Heart right ventricle (tissue), 16 donors: Measurements from ENCODE around the gene OR6A2. TPM values are rescaled to one million over a fixed set of nuclear protein-coding genes. Genes with fewer than 3 reads are reported as not detected.
A peak's percentile ranks its signal among the peaks of the same experiment; 100 is the strongest.
"Not testable (repeated sequence)": the region's sequence is repeated elsewhere in the genome, so short reads cannot be mapped to it uniquely, and the experiment has no call there.

Source experiments
- ATAC-seq, 8 donors: fragments of 200-7000 bp; cut with Tn5 transposase; one replicate each; pipeline ENCODE4 v1.9.1; 2020; ENCODE audit warnings: mild to moderate bottlenecking in 8 of 8, moderate library complexity in 8 of 8, moderate number of reproducible peaks in 1 of 8
- DNase-seq, 2 donors: peaks; one replicate each; pipeline ENCODE4 v3.0.0-alpha.2; 2020
- H3K27ac ChIP-seq, 10 donors: fragments of 200-600 bp; sonication (generic) in 2 of 10; one replicate each; pipeline versions ENCODE4 v1.5.0 to v1.8.0; 2020 to 2022; ENCODE audit warnings: mild to moderate bottlenecking in 3 of 10
- H3K27me3 ChIP-seq, 7 donors: fragments of 200-600 bp; one replicate each; pipeline ENCODE4 v1.8.0; 2021 to 2022; ENCODE audit warnings: mild to moderate bottlenecking in 2 of 7
- H3K36me3 ChIP-seq, 9 donors: fragments of 200-600 bp; sonication (generic) in 1 of 9; one replicate each; pipeline versions ENCODE4 v1.5.0 to v1.8.0; 2020 to 2022; ENCODE audit warnings: mild to moderate bottlenecking in 2 of 9
- H3K4me1 ChIP-seq, 9 donors: fragments of 200-600 bp; sonication (generic) in 1 of 9; one replicate each; pipeline versions ENCODE4 v1.5.0 to v1.8.0; 2020 to 2022; ENCODE audit warnings: mild to moderate bottlenecking in 4 of 9
- H3K4me3 ChIP-seq, 10 donors: fragments of 200-600 bp; sonication (generic) in 2 of 10; one replicate each; pipeline versions ENCODE4 v1.5.0 to v1.8.0; 2020 to 2022; ENCODE audit warnings: mild to moderate bottlenecking in 7 of 10, moderate library complexity in 2 of 10
- H3K9me3 ChIP-seq, 11 donors: fragments of 200-600 bp in 10 of 11; sonication (generic) in 2 of 11; one replicate each; pipeline versions ENCODE4 v1.5.0 to v1.8.0; 2013 to 2022; ENCODE audit warnings: mild to moderate bottlenecking in 2 of 11, control low read depth in 1 of 11, moderate library complexity in 1 of 11
- WGBS, 2 donors: extraction: QIAGEN DNeasy Blood & Tissue Kit; methylation state at CpG; one replicate each; pipeline ENCODE4 v1.1.7; 2013; ENCODE audit warnings: inconsistent platforms in 1 of 2; 5-methylcytosine and 5-hydroxymethylcytosine counted together
- intact Hi-C, 10 donors: fragments of 100-400 bp; cut with DNase I; formaldehyde crosslinking; loops; one replicate each; pipeline versions ENCODE4 v1.11.1 to v1.14.2; 2022
- polyA plus RNA-seq, 2 donors: library from polyadenylated mRNA; stranded (reverse); fragments of 200-250 nt; gene quantifications; one replicate each; pipeline ENCODE4 v1.2.3, GENCODE V29; 2013
- total RNA-seq, 10 donors: library from RNA; stranded (reverse); fragmentation: NEBNext Ultra II Directional in 3 of 10; extraction: Animal tissue kit (Norgen Biotek cat#: 25700) in 3 of 10; gene quantifications; one replicate each; pipeline versions ENCODE4 v1.2.1 to v1.2.4, GENCODE V29; 2021 to 2023
- TF ChIP-seq, protein P1 (sequence below), 9 donors: fragments of 200-600 bp; sonication (generic) in 2 of 9; IDR thresholded peaks; one replicate each; pipeline versions ENCODE4 v1.5.0 to v1.8.0; 2021 to 2022; ENCODE audit warnings: antibody characterized with exemption in 9 of 9, mild to moderate bottlenecking in 5 of 9, moderate library complexity in 1 of 9
- donor health status: Arrhythmogenic right ventricular cardiomyopathy.
- donor health status: ischemic (EF 13 %, LVEDD 7.1; RV severe dilation, severe dysfunction).
- donor health status: healthy with polysubstance abuse.
- donor health status: DM: no; HTN: yes; CAD: no.
- donor health status: DM: no; HTN: no; CAD: no.
- donor health status: ischemic (EF 25% LVEDD 6.9; RV normal size, moderate dysfunction).
- donor health status: ischemic (EF 25% LVEDD 5.7; RV mildly dilated, moderate dysfunction).
- donor health status: healthy.
- donor health status: DM: yes; HTN: yes; CAD: no.
- donor health status: Ischemic cardiomyopathy.
- donor health status: ischemic (EF 35%, LVEDD 5.7; RV mildly dilated, moderate dysfunction).
- donor health status: nonischemic (EF 11% LVEDD 7.7; RV severe dilation, severe dysfunction).
- donor health status: DM: yes; HTN: yes; CAD: no.
- donor health status: PGD.
- donor health status: ischemic (EF 29% LVEDD 5.4; RV normal size, mild dysfunction).
- donor health status: nonischemic (EF 23%, LVEDD 6.1; RV moderate dilation, normal function).

OR6A2 gene
- total and polyA plus RNA-seq, 12 donors: not detected

DNA sequence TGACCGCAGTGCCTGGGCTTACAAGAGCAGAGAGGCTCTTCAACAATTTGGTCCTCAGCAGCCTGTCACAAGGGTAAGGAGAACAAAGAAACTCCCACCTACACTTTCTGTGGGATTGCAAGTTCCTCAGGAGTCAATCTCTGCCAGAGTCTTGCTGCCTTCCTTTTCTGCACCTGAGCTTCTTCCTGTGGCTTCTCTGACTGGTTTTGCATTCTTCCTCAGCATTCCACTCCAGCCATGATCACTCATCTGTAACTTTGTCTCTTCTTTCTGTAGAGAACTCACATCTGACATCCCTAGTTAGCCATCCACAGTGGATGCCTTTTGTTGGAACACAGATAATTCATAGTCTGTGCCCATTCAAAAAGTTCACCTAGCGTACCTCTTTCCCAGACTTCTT is 14.2 kb upstream of the OR6A2 start:
- Histone ChIP-seq H3K36me3 (no peaks in the 10 kb centered on the region), H3K4me1 (no peaks in the 10 kb centered on the region), H3K27me3 (peaks cover 0 to 27% (median 3%) of the 10 kb centered on the region in 7 donors), H3K9me3 (no peaks in the 10 kb centered on the region), H3K4me3 (no peak overlapping the region), H3K27ac (no peak overlapping the region)
- DNase-seq (no peak), ATAC-seq (no peak)
- TF ChIP-seq, protein P1, sequence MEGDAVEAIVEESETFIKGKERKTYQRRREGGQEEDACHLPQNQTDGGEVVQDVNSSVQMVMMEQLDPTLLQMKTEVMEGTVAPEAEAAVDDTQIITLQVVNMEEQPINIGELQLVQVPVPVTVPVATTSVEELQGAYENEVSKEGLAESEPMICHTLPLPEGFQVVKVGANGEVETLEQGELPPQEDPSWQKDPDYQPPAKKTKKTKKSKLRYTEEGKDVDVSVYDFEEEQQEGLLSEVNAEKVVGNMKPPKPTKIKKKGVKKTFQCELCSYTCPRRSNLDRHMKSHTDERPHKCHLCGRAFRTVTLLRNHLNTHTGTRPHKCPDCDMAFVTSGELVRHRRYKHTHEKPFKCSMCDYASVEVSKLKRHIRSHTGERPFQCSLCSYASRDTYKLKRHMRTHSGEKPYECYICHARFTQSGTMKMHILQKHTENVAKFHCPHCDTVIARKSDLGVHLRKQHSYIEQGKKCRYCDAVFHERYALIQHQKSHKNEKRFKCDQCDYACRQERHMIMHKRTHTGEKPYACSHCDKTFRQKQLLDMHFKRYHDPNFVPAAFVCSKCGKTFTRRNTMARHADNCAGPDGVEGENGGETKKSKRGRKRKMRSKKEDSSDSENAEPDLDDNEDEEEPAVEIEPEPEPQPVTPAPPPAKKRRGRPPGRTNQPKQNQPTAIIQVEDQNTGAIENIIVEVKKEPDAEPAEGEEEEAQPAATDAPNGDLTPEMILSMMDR (IDR thresholded peaks at IDR 0.05): no peak
- 49 to 53% methylated on average over 2 of the region's 2 CpGs for WGBS, 2 donors
- intact Hi-C loops: loop anchor here in 1 of 10 donors (5.0 kb wide), 1 partner anchor 874 kb away; no protein-coding TSS in a partner anchor

- no peak for DNase-seq
- H3K27me3 ChIP-seq: peaks cover 0 to 27% (median 3%) of the 10 kb centered on the region in 7 donors
- H3K9me3 ChIP-seq: no peaks in the 10 kb centered on the region
- no peaks in the 10 kb centered on the region for H3K36me3 ChIP-seq
- intact Hi-C loops: loop anchor here in 1 of 10 donors (5.0 kb wide), 1 partner anchor 875 kb away; no protein-coding TSS in a partner anchor
- WGBS, 2 donors: 16 to 18% methylated on average over 6 of the region's 6 CpGs
- no peaks in the 10 kb centered on the region for H3K4me1 ChIP-seq
- TF ChIP-seq, protein P1 (IDR thresholded peaks at IDR 0.05): peak; percentile 53 to 87 (median 81)
- H3K27ac ChIP-seq: no peak overlapping the region
- peak in 3 of 8 donors; percentile 33 to 59 (median 35) for ATAC-seq
- no peak overlapping the region for H3K4me3 ChIP-seq
These were observed 13.0 kb upstream of the OR6A2 start for GRCh38 chr11:6812390-6813005.

- H3K4me1 ChIP-seq, H3K36me3 ChIP-seq, DNase-seq, H3K27me3 ChIP-seq, intact Hi-C loops, H3K9me3 ChIP-seq, H3K27ac ChIP-seq, ATAC-seq, H3K4me3 ChIP-seq: not testable (repeated sequence)
These were observed 1.6 kb upstream of the OR6A2 start for GRCh38 chr11:6801075-6801474.

- Histone ChIP-seq H3K4me3 (no peak overlapping the region), H3K36me3 (no peaks in the 10 kb centered on the region), H3K4me1 (no peaks in the 10 kb centered on the region), H3K27ac (no peak overlapping the region), H3K27me3 (no peaks in the 10 kb centered on the region), H3K9me3 (no peaks in the 10 kb centered on the region)
- WGBS, 2 donors: 87 to 91% methylated on average over 4 of the region's 4 CpGs
- ATAC-seq (no peak), DNase-seq (no peak)
- intact Hi-C loops: no loop called here
- TF ChIP-seq, protein P1 (IDR thresholded peaks at IDR 0.05): no peak
These were observed 4.8 kb downstream of the OR6A2 start for GRCh38 chr11:6794639-6795038.

- 65 to 84% methylated on average over 2 of the region's 2 CpGs for WGBS, 2 donors
- intact Hi-C loops: no loop called here
- TF ChIP-seq, protein P1 (IDR thresholded peaks at IDR 0.05): no peak
- H3K36me3 ChIP-seq: no peaks in the 10 kb centered on the region
- H3K4me1 ChIP-seq: no peaks in the 10 kb centered on the region
- H3K27ac ChIP-seq: no peak overlapping the region
- no peak overlapping the region for H3K4me3 ChIP-seq
- DNase-seq (no peak), ATAC-seq (no peak)
- H3K9me3 ChIP-seq: no peaks in the 10 kb centered on the region
- H3K27me3 ChIP-seq: no peaks in the 10 kb centered on the region
These were observed 8.9 kb downstream of the OR6A2 start for GRCh38 chr11:6790546-6790945.
